Smooth muscle cell (in vitro differentiated cells): Measurements from ENCODE around the gene PLA2G3. TPM values are rescaled to one million over a fixed set of nuclear protein-coding genes. Genes with fewer than 3 reads are reported as not detected.

ENCODE experiments used
- DNase-seq: peaks from one replicate; lab custom pipeline; 2025; ENCODE audit not compliant: unreplicated experiment; lab: John Stamatoyannopoulos, UW
- H2AFZ ChIP-seq: fragments of 200-600 bp; sonication (generic); 2 replicates; pipeline ENCODE4 v1.6.0; 2016; ENCODE audit warnings: antibody characterized with exemption, low read depth, mild to moderate bottlenecking
- H3F3A ChIP-seq: fragments of 200-600 bp; sonication (generic); 2 replicates; pipeline ENCODE4 v1.6.0; 2017; ENCODE audit warnings: antibody characterized with exemption, low read depth
- H3K27ac ChIP-seq: fragments of 200-600 bp; sonication (generic); 2 replicates; pipeline ENCODE4 v1.5.1; 2016; ENCODE audit warnings: low read depth, mild to moderate bottlenecking
- H3K27me3 ChIP-seq: fragments of 200-600 bp; sonication (generic); 2 replicates; pipeline ENCODE4 v1.6.1; 2016; ENCODE audit warnings: low read depth, mild to moderate bottlenecking
- H3K36me3 ChIP-seq: fragments of 200-600 bp; sonication (generic); 2 replicates; pipeline ENCODE4 v1.5.1; 2016; ENCODE audit warnings: low read depth
- H3K4me1 ChIP-seq: fragments of 200-600 bp; sonication (generic); 2 replicates; pipeline ENCODE4 v1.5.1; 2016; ENCODE audit warnings: low read depth
- H3K4me2 ChIP-seq: fragments of 200-600 bp; sonication (generic); 2 replicates; pipeline ENCODE4 v1.6.0; 2016; ENCODE audit warnings: mild to moderate bottlenecking
- H3K4me3 ChIP-seq: fragments of 200-600 bp; sonication (generic); 2 replicates; pipeline ENCODE4 v1.5.1; 2016; ENCODE audit warnings: mild to moderate bottlenecking
- H3K79me2 ChIP-seq: fragments of 200-600 bp; sonication (generic); 2 replicates; pipeline ENCODE4 v1.6.0; 2016; ENCODE audit warnings: low read depth, mild to moderate bottlenecking
- H3K9ac ChIP-seq: fragments of 200-600 bp; sonication (generic); 2 replicates; pipeline ENCODE4 v1.6.0; 2016; ENCODE audit warnings: low read depth
- H3K9me3 ChIP-seq: fragments of 200-600 bp; sonication (generic); replicated peaks from 2 replicates; pipeline ENCODE4 v1.5.1; 2016; ENCODE audit warnings: low read depth
- H4K20me1 ChIP-seq: fragments of 200-600 bp; sonication (generic); 2 replicates; pipeline ENCODE4 v1.6.0; 2016; ENCODE audit warnings: low read depth
- CTCF ChIP-seq: fragments of 200-600 bp; sonication (generic); IDR thresholded peaks from 2 replicates; pipeline ENCODE4 v1.5.1; 2017; ENCODE audit warnings: borderline replicate concordance, mild to moderate bottlenecking, antibody characterized with exemption; ENCODE audit not compliant: insufficient read depth, poor library complexity, severe bottlenecking
- WGBS: methylation state at CpG from one replicate; pipeline ENCODE4 v1.1.7; 2016; ENCODE audit warnings: low lambda C conversion rate; 5-methylcytosine and 5-hydroxymethylcytosine counted together
- polyA plus RNA-seq: library from polyadenylated mRNA; unstranded; fragments of >200 nt; fragmentation: Nextera tagmentation; extraction: Ambion mirVana; gene quantifications from 2 replicates; pipeline ENCODE4 v1.2.1, GENCODE V29; 2016
- total RNA-seq: library from RNA; depleted of rRNA; stranded (reverse); fragments of >200 nt; gene quantifications from 2 replicates; pipeline ENCODE4 v1.2.3, GENCODE V29; 2014

PLA2G3 gene
- total and polyA plus RNA-seq, 2 experiments from 2014 or later: 0.04 TPM; not detected in 1

DNA sequence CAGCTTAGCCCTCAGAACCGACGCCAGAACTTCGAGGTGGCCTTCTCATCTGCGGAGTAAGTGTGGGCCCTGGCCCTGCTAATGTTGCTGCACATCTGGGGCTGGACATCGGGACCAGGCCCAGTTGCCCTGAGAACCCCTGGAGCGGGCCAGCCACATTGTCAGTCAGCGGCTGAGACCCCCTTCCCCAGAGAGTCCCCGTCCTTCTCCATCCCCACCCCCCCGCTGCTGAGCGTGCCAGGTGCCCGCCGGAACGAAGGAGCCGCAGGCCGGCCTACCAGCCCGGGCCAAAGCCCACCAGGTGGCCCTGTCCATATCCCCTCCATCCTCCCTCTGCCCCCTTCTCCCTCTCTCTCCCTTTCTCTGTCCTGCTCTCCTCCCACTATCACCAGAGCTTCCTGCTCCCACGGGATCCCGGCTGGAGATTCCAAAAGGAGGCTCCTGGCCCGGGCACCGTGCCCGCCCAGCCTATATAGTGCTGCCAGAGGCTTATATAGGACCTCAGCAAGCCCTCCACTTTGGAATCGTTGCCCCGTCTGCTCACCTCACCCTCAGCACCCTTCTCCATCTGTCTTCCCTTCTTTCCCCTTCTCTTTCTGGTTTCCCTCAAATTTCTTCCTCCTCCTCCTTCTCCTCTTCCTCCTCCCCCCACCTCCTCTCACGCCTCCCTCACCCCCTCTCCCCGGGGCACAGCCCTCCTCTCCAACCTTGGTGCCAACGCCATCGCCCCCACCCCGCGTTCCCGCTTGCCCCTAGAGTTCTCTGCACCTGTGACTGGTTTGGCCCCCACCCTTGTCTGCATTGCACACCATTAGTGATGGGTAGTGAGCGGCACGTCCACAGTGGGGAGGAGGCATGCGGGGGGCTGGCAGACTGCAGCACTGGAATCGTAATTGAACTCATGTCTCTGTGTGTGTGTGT, 40.2 kb downstream of the PLA2G3 start:
- Histone ChIP-seq H3K36me3 (no peaks in the 10 kb centered on the region), H4K20me1 (peaks cover 21% of the 10 kb centered on the region), H2AFZ (no peak overlapping the region), H3K9ac (no peak overlapping the region), H3K27me3 (no peaks in the 10 kb centered on the region), H3K79me2 (no peaks in the 10 kb centered on the region), H3K4me1 (no peaks in the 10 kb centered on the region), H3K9me3 (no peaks in the 10 kb centered on the region), H3K27ac (no peak overlapping the region), H3F3A (peaks cover 36% of the 10 kb centered on the region), H3K4me2 (no peak overlapping the region), H3K4me3 (no peak overlapping the region)
- no peak for TF ChIP-seq CTCF
- DNase-seq: no peak
- WGBS: 96% methylated on average over 17 of the region's 34 CpGs

- no peak overlapping the region for H3K9ac ChIP-seq
- no peaks in the 10 kb centered on the region for H3K79me2 ChIP-seq
- H3K27me3 ChIP-seq: no peaks in the 10 kb centered on the region
- H3K9me3 ChIP-seq: no peaks in the 10 kb centered on the region
- no peaks in the 10 kb centered on the region for H3K4me1 ChIP-seq
- no peak overlapping the region for H2AFZ ChIP-seq
- H3K36me3 ChIP-seq: no peaks in the 10 kb centered on the region
- H3F3A ChIP-seq: peaks cover 36% of the 10 kb centered on the region
- TF ChIP-seq CTCF: no peak
- no peak overlapping the region for H3K4me3 ChIP-seq
- DNase-seq: no peak
- no peak overlapping the region for H3K4me2 ChIP-seq
- peak overlapping the region; percentile 35 for H3K27ac ChIP-seq
- H4K20me1 ChIP-seq: peaks cover 18% of the 10 kb centered on the region
- WGBS: 80% methylated on average over 6 of the region's 6 CpGs
Observed at GRCh38 chr22:31099386-31099785, 40.9 kb downstream of the PLA2G3 start.

- no peaks in the 10 kb centered on the region for H3K79me2 ChIP-seq
- H3K4me2 ChIP-seq: no peak overlapping the region
- no peaks in the 10 kb centered on the region for H3K4me1 ChIP-seq
- H3K9me3 ChIP-seq: no peaks in the 10 kb centered on the region
- TF ChIP-seq CTCF: no peak
- H4K20me1 ChIP-seq: peaks cover 26% of the 10 kb centered on the region
- no peak overlapping the region for H3K9ac ChIP-seq
- H3K27ac ChIP-seq: peak overlapping the region; percentile 35
- WGBS: 77% methylated on average over 27 of the region's 36 CpGs
- no peak overlapping the region for H2AFZ ChIP-seq
- no peak for DNase-seq
- H3K4me3 ChIP-seq: no peak overlapping the region
- H3F3A ChIP-seq: peaks cover 36% of the 10 kb centered on the region
- no peaks in the 10 kb centered on the region for H3K36me3 ChIP-seq
- no peaks in the 10 kb centered on the region for H3K27me3 ChIP-seq
Observed at GRCh38 chr22:31098632-31099110, 41.6 kb downstream of the PLA2G3 start.
